ENCODE results near the gene SMARCC2. TPM values are rescaled to one million over a fixed set of nuclear protein-coding genes. Genes with fewer than 3 reads are reported as not detected.

The SMARCC2 gene
- total and polyA plus RNA-seq, 2 of the 13 experiments (the other 11 are each of a cell fraction or from before 2014, with no cell fraction given) = 21.3 to 24.1 TPM

- TF ChIP-seq, protein P1, sequence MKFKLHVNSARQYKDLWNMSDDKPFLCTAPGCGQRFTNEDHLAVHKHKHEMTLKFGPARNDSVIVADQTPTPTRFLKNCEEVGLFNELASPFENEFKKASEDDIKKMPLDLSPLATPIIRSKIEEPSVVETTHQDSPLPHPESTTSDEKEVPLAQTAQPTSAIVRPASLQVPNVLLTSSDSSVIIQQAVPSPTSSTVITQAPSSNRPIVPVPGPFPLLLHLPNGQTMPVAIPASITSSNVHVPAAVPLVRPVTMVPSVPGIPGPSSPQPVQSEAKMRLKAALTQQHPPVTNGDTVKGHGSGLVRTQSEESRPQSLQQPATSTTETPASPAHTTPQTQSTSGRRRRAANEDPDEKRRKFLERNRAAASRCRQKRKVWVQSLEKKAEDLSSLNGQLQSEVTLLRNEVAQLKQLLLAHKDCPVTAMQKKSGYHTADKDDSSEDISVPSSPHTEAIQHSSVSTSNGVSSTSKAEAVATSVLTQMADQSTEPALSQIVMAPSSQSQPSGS (CRISPR knock-in tag; IDR thresholded peaks at IDR 0.05) = peak; percentile 48; the same call in 1 of the 2 replicates
- TF ChIP-seq, protein P2, sequence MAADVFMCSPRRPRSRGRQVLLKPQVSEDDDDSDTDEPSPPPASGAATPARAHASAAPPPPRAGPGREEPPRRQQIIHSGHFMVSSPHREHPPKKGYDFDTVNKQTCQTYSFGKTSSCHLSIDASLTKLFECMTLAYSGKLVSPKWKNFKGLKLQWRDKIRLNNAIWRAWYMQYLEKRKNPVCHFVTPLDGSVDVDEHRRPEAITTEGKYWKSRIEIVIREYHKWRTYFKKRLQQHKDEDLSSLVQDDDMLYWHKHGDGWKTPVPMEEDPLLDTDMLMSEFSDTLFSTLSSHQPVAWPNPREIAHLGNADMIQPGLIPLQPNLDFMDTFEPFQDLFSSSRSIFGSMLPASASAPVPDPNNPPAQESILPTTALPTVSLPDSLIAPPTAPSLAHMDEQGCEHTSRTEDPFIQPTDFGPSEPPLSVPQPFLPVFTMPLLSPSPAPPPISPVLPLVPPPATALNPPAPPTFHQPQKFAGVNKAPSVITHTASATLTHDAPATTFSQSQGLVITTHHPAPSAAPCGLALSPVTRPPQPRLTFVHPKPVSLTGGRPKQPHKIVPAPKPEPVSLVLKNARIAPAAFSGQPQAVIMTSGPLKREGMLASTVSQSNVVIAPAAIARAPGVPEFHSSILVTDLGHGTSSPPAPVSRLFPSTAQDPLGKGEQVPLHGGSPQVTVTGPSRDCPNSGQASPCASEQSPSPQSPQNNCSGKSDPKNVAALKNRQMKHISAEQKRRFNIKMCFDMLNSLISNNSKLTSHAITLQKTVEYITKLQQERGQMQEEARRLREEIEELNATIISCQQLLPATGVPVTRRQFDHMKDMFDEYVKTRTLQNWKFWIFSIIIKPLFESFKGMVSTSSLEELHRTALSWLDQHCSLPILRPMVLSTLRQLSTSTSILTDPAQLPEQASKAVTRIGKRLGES (CRISPR knock-in tag; IDR thresholded peaks at IDR 0.05; ENCODE audit: borderline replicate concordance) = 0 out of 2 replicates have a peak, but pooled peaks have one; percentile 64
- TF ChIP-seq HMG20A (CRISPR knock-in tag; IDR thresholded peaks at IDR 0.05; ENCODE audit: borderline replicate concordance) (no peak), ZBTB7B (CRISPR knock-in tag; IDR thresholded peaks at IDR 0.05) (no peak; the same call in 1 of the 2 replicates), ZNF724P (CRISPR knock-in tag; IDR thresholded peaks at IDR 0.05; ENCODE audit: borderline replicate concordance) (no peak), SMC3 (IDR thresholded peaks at IDR 0.05; ENCODE audit: low read length) (0 out of 2 replicates have a peak, but pooled peaks have one; percentile 6), LBX2 (CRISPR knock-in tag; IDR thresholded peaks at IDR 0.05; ENCODE audit: borderline replicate concordance) (no peak), TERF1 (CRISPR knock-in tag; IDR thresholded peaks at IDR 0.05) (no peak), AHR (CRISPR knock-in tag; IDR thresholded peaks at IDR 0.05) (no peak), GPN1 (CRISPR knock-in tag; IDR thresholded peaks at IDR 0.05; ENCODE audit: borderline replicate concordance) (no peak), HNRNPLL (IDR thresholded peaks at IDR 0.05; ENCODE audit: low read depth, low read length, poor library complexity, severe bottlenecking) (no peak), SP4 (CRISPR knock-in tag; IDR thresholded peaks at IDR 0.05) (peak; percentile 54; the same call in 1 of the 2 replicates), TMF1 (CRISPR knock-in tag; IDR thresholded peaks at IDR 0.05; ENCODE audit: low read depth) (peak; percentile 80; the same call in 1 of the 2 replicates), ARNT (IDR thresholded peaks at IDR 0.05) (no peak), HOXD1 (CRISPR knock-in tag; IDR thresholded peaks at IDR 0.05) (no peak), CSRNP1 (CRISPR knock-in tag; IDR thresholded peaks at IDR 0.05) (peak; percentile 79), ZBTB8A (CRISPR knock-in tag; IDR thresholded peaks at IDR 0.05; ENCODE audit: borderline replicate concordance, low read depth) (no peak)
- TF ChIP-seq, protein P3, sequence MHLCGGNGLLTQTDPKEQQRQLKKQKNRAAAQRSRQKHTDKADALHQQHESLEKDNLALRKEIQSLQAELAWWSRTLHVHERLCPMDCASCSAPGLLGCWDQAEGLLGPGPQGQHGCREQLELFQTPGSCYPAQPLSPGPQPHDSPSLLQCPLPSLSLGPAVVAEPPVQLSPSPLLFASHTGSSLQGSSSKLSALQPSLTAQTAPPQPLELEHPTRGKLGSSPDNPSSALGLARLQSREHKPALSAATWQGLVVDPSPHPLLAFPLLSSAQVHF (CRISPR knock-in tag; IDR thresholded peaks at IDR 0.05) = no peak
- TF ChIP-seq, protein P4, sequence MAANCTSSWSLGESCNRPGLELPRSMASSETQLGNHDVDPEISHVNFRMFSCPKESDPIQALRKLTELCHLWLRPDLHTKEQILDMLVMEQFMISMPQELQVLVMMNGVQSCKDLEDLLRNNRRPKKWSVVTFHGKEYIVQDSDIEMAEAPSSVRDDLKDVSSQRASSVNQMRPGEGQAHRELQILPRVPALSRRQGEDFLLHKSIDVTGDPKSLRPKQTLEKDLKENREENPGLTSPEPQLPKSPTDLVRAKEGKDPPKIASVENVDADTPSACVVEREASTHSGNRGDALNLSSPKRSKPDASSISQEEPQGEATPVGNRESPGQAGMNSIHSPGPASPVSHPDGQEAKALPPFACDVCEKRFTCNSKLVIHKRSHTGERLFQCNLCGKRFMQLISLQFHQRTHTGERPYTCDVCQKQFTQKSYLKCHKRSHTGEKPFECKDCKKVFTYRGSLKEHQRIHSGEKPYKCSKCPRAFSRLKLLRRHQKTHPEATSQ (CRISPR knock-in tag; IDR thresholded peaks at IDR 0.05; ENCODE audit: borderline replicate concordance) = no peak
These were observed 72.8 kb downstream of the SMARCC2 start, which contains the start of gene RPL41 (continued) for GRCh38 chr12:56116267-56117081.
